ENCODE measurements around the gene HSBP1.

The HSBP1 gene

GRCh38 chr16:83830769-83831455, 23.1 kb downstream of the HSBP1 start:
- Histone ChIP-seq H3K4me1 (ENCODE audit: control insufficient read depth, insufficient read depth, low read length) (no peaks in the 10 kb centered on the region), H3K36me3 (ENCODE audit: control insufficient read depth, insufficient read depth, low read length) (no peaks in the 10 kb centered on the region), H3K4me3 (ENCODE audit: low read length) (no peak overlapping the region), H3K27ac (ENCODE audit: low read depth, low read length) (no peak overlapping the region), H3K9ac (ENCODE audit: low read length) (no peak overlapping the region), H3K27me3 (ENCODE audit: control insufficient read depth, insufficient read depth, low read length) (no peaks in the 10 kb centered on the region)

GRCh38 chr16:83831456-83831987, 23.7 kb downstream of the HSBP1 start:
- no peaks in the 10 kb centered on the region for H3K4me1 ChIP-seq (ENCODE audit: control insufficient read depth, insufficient read depth, low read length)
- H3K4me3 ChIP-seq (ENCODE audit: low read length): no peak overlapping the region
- H3K9ac ChIP-seq (ENCODE audit: low read length): no peak overlapping the region
- H3K27ac ChIP-seq (ENCODE audit: low read depth, low read length): no peak overlapping the region
- no peaks in the 10 kb centered on the region for H3K36me3 ChIP-seq (ENCODE audit: control insufficient read depth, insufficient read depth, low read length)
- H3K27me3 ChIP-seq (ENCODE audit: control insufficient read depth, insufficient read depth, low read length): no peaks in the 10 kb centered on the region

- H3K36me3 ChIP-seq (ENCODE audit: control insufficient read depth, insufficient read depth, low read length): no peaks in the 10 kb centered on the region
- H3K4me1 ChIP-seq (ENCODE audit: control insufficient read depth, insufficient read depth, low read length): no peaks in the 10 kb centered on the region
- no peaks in the 10 kb centered on the region for H3K27me3 ChIP-seq (ENCODE audit: control insufficient read depth, insufficient read depth, low read length)
- H3K27ac ChIP-seq (ENCODE audit: low read depth, low read length): no peak overlapping the region
- H3K9ac ChIP-seq (ENCODE audit: low read length): no peak overlapping the region
- no peak overlapping the region for H3K4me3 ChIP-seq (ENCODE audit: low read length)
Observed at GRCh38 chr16:83833921-83834320, 26.1 kb downstream of the HSBP1 start.

- H3K4me1 ChIP-seq (ENCODE audit: control insufficient read depth, insufficient read depth, low read length): no peaks in the 10 kb centered on the region
- no peak overlapping the region for H3K27ac ChIP-seq (ENCODE audit: low read depth, low read length)
- no peaks in the 10 kb centered on the region for H3K36me3 ChIP-seq (ENCODE audit: control insufficient read depth, insufficient read depth, low read length)
- H3K27me3 ChIP-seq (ENCODE audit: control insufficient read depth, insufficient read depth, low read length): no peaks in the 10 kb centered on the region
- H3K9ac ChIP-seq (ENCODE audit: low read length): no peak overlapping the region
- no peak overlapping the region for H3K4me3 ChIP-seq (ENCODE audit: low read length)
Observed at GRCh38 chr16:83835586-83836566, 28.1 kb downstream of the HSBP1 start.

GRCh38 chr16:83837566-83837965, 29.8 kb downstream of the HSBP1 start:
- no peaks in the 10 kb centered on the region for H3K4me1 ChIP-seq (ENCODE audit: control insufficient read depth, insufficient read depth, low read length)
- H3K27ac ChIP-seq (ENCODE audit: low read depth, low read length): no peak overlapping the region
- H3K9ac ChIP-seq (ENCODE audit: low read length): no peak overlapping the region
- H3K36me3 ChIP-seq (ENCODE audit: control insufficient read depth, insufficient read depth, low read length): no peaks in the 10 kb centered on the region
- H3K27me3 ChIP-seq (ENCODE audit: control insufficient read depth, insufficient read depth, low read length): no peaks in the 10 kb centered on the region
- H3K4me3 ChIP-seq (ENCODE audit: low read length): no peak overlapping the region

- no peaks in the 10 kb centered on the region for H3K4me1 ChIP-seq (ENCODE audit: control insufficient read depth, insufficient read depth, low read length)
- no peaks in the 10 kb centered on the region for H3K36me3 ChIP-seq (ENCODE audit: control insufficient read depth, insufficient read depth, low read length)
- H3K9ac ChIP-seq (ENCODE audit: low read length): no peak overlapping the region
- no peak overlapping the region for H3K27ac ChIP-seq (ENCODE audit: low read depth, low read length)
- no peak overlapping the region for H3K4me3 ChIP-seq (ENCODE audit: low read length)
- H3K27me3 ChIP-seq (ENCODE audit: control insufficient read depth, insufficient read depth, low read length): no peaks in the 10 kb centered on the region
Observed at GRCh38 chr16:83838151-83838550, 30.4 kb downstream of the HSBP1 start.

GRCh38 chr16:83839561-83839960, 31.8 kb downstream of the HSBP1 start:
- H3K4me3 ChIP-seq (ENCODE audit: low read length): no peak overlapping the region
- no peak overlapping the region for H3K27ac ChIP-seq (ENCODE audit: low read depth, low read length)
- H3K27me3 ChIP-seq (ENCODE audit: control insufficient read depth, insufficient read depth, low read length): no peaks in the 10 kb centered on the region
- no peaks in the 10 kb centered on the region for H3K4me1 ChIP-seq (ENCODE audit: control insufficient read depth, insufficient read depth, low read length)
- H3K36me3 ChIP-seq (ENCODE audit: control insufficient read depth, insufficient read depth, low read length): no peaks in the 10 kb centered on the region
- no peak overlapping the region for H3K9ac ChIP-seq (ENCODE audit: low read length)

GRCh38 chr16:83840060-83840617, 32.4 kb downstream of the HSBP1 start:
- Histone ChIP-seq H3K4me3 (ENCODE audit: low read length) (no peak overlapping the region), H3K36me3 (ENCODE audit: control insufficient read depth, insufficient read depth, low read length) (no peaks in the 10 kb centered on the region), H3K9ac (ENCODE audit: low read length) (no peak overlapping the region), H3K27ac (ENCODE audit: low read depth, low read length) (no peak overlapping the region), H3K4me1 (ENCODE audit: control insufficient read depth, insufficient read depth, low read length) (no peaks in the 10 kb centered on the region), H3K27me3 (ENCODE audit: control insufficient read depth, insufficient read depth, low read length) (no peaks in the 10 kb centered on the region)

GRCh38 chr16:83842291-83842690, 34.5 kb downstream of the HSBP1 start:
- no peaks in the 10 kb centered on the region for H3K36me3 ChIP-seq (ENCODE audit: control insufficient read depth, insufficient read depth, low read length)
- H3K27ac ChIP-seq (ENCODE audit: low read depth, low read length): no peak overlapping the region
- H3K4me1 ChIP-seq (ENCODE audit: control insufficient read depth, insufficient read depth, low read length): no peaks in the 10 kb centered on the region
- no peaks in the 10 kb centered on the region for H3K27me3 ChIP-seq (ENCODE audit: control insufficient read depth, insufficient read depth, low read length)
- H3K9ac ChIP-seq (ENCODE audit: low read length): no peak overlapping the region
- H3K4me3 ChIP-seq (ENCODE audit: low read length): no peak overlapping the region

GRCh38 chr16:83842756-83843507, 35.2 kb downstream of the HSBP1 start:
- Histone ChIP-seq H3K4me3 (ENCODE audit: low read length) (no peak overlapping the region), H3K4me1 (ENCODE audit: control insufficient read depth, insufficient read depth, low read length) (no peaks in the 10 kb centered on the region), H3K27me3 (ENCODE audit: control insufficient read depth, insufficient read depth, low read length) (no peaks in the 10 kb centered on the region), H3K27ac (ENCODE audit: low read depth, low read length) (no peak overlapping the region), H3K36me3 (ENCODE audit: control insufficient read depth, insufficient read depth, low read length) (no peaks in the 10 kb centered on the region), H3K9ac (ENCODE audit: low read length) (no peak overlapping the region)

- Histone ChIP-seq H3K36me3 (ENCODE audit: control insufficient read depth, insufficient read depth, low read length) (no peaks in the 10 kb centered on the region), H3K27me3 (ENCODE audit: control insufficient read depth, insufficient read depth, low read length) (no peaks in the 10 kb centered on the region), H3K4me1 (ENCODE audit: control insufficient read depth, insufficient read depth, low read length) (no peaks in the 10 kb centered on the region), H3K9ac (ENCODE audit: low read length) (no peak overlapping the region), H3K27ac (ENCODE audit: low read depth, low read length) (no peak overlapping the region), H3K4me3 (ENCODE audit: low read length) (no peak overlapping the region)
Observed at GRCh38 chr16:83843657-83844056, 35.9 kb downstream of the HSBP1 start.

- H3K4me3 ChIP-seq (ENCODE audit: low read length): no peak overlapping the region
- no peak overlapping the region for H3K27ac ChIP-seq (ENCODE audit: low read depth, low read length)
- H3K27me3 ChIP-seq (ENCODE audit: control insufficient read depth, insufficient read depth, low read length): no peaks in the 10 kb centered on the region
- H3K9ac ChIP-seq (ENCODE audit: low read length): no peak overlapping the region
- no peaks in the 10 kb centered on the region for H3K4me1 ChIP-seq (ENCODE audit: control insufficient read depth, insufficient read depth, low read length)
- no peaks in the 10 kb centered on the region for H3K36me3 ChIP-seq (ENCODE audit: control insufficient read depth, insufficient read depth, low read length)
Observed at GRCh38 chr16:83845263-83845662, 37.5 kb downstream of the HSBP1 start.
